ENCODE measurements around the gene VWCE. TPM values are rescaled to one million over a fixed set of nuclear protein-coding genes. Genes with fewer than 3 reads are reported as not detected.
"Not testable (repeated sequence)": the region's sequence is repeated elsewhere in the genome, so short reads cannot be mapped to it uniquely, and the experiment has no call there.

The VWCE gene
- total RNA-seq, 1 donor from 2014 or later = 5.1 TPM

DNA sequence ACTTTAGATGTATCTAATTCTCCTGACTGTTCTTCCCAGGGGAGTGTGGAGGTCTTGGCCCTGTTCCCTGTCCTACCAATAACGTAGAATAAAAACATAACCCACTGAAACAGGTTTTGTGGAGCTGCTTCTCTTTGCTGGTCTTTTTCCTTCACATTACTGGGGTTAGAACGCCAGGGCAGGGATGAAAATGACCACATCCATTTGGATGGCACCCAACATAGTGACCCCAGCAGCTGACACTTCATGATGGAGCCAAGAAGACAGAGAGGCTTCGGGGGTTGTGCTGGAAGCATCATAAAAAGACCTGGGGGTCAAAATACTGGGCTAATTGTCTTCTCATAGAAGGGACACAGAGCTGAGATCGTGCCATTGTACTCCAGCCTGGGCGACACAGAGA lies 63.5 kb downstream of the VWCE start:
- H4K20me1 ChIP-seq (ENCODE audit: low read depth); H3K4me3 ChIP-seq; H3K9me3 Mint-ChIP-seq; H3K27ac ChIP-seq; H3K27ac Mint-ChIP-seq; H3K27me3 Mint-ChIP-seq (ENCODE audit: insufficient read depth, low read depth); H3K79me2 ChIP-seq (ENCODE audit: low read depth); DNase-seq (ENCODE audit: low spot score); H3K27me3 ChIP-seq; H3K4me3 Mint-ChIP-seq; H3F3A ChIP-seq (ENCODE audit: low read depth); H3K4me2 ChIP-seq; H3K9ac ChIP-seq; H3K36me3 Mint-ChIP-seq; H3K36me3 ChIP-seq; H3K4me1 ChIP-seq; H3K9me3 ChIP-seq (ENCODE audit: low read depth); H2AFZ ChIP-seq (replicated peaks); H3K4me1 Mint-ChIP-seq: not testable (repeated sequence)

DNA sequence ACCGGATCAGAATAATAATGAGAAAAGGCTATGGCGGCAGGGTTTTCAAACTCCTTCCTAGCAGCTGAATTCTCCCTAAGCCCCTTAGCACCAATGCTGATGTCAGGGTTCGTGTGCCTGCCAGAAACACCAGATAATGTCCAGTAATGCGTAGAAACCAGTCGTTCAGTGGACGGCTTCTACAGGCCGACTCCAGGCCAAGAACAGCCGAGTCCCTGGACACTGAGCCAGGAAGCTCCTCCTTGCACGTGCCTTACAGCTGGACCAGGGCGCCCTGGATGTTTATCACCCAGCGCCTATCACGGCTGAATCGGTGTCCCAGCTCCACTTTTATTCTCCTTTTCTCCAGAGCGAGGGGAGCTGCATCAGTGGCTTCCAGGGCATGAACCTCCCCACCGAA lies 64.1 kb downstream of the VWCE start:
- not testable (repeated sequence) for H3K27ac ChIP-seq; H3K4me1 ChIP-seq; H3K4me1 Mint-ChIP-seq; H3K79me2 ChIP-seq (ENCODE audit: low read depth); H3K9me3 ChIP-seq (ENCODE audit: low read depth); H3K27ac Mint-ChIP-seq; H3K27me3 ChIP-seq; H3K27me3 Mint-ChIP-seq (ENCODE audit: insufficient read depth, low read depth); H3K4me3 ChIP-seq; H3K4me3 Mint-ChIP-seq; H3K4me2 ChIP-seq; H2AFZ ChIP-seq (replicated peaks); H3K9ac ChIP-seq; DNase-seq (ENCODE audit: low spot score); H4K20me1 ChIP-seq (ENCODE audit: low read depth); H3K36me3 Mint-ChIP-seq; H3F3A ChIP-seq (ENCODE audit: low read depth); H3K36me3 ChIP-seq; H3K9me3 Mint-ChIP-seq

DNA sequence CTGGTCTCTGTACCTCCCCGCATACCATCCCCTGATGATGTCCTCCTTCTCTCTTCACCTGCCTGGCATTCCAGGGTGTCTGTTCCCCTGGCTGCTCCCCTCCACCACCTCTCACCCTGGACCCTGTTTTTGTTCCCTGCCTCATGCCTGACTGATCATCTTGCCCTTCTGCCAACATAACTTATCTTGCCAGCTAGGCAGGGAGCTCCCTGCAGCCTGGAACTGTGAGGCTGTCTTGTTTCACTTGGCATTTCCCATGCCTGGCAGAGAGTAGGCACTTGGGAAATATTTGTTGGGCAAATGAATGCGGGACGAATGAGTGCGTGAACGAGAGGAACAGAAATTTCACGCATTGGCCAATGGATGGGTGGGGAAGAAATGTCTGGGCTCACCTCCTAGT lies 65.7 kb downstream of the VWCE start:
- not testable (repeated sequence) for H3K27me3 Mint-ChIP-seq (ENCODE audit: insufficient read depth, low read depth); H3K4me3 Mint-ChIP-seq; H3K79me2 ChIP-seq (ENCODE audit: low read depth); H3K27ac ChIP-seq; H2AFZ ChIP-seq (replicated peaks); H3K4me1 ChIP-seq; H3K9me3 ChIP-seq (ENCODE audit: low read depth); DNase-seq (ENCODE audit: low spot score); H3K4me2 ChIP-seq; H3K4me3 ChIP-seq; H3K9me3 Mint-ChIP-seq; H3K9ac ChIP-seq; H4K20me1 ChIP-seq (ENCODE audit: low read depth); H3K27ac Mint-ChIP-seq; H3F3A ChIP-seq (ENCODE audit: low read depth); H3K36me3 ChIP-seq; H3K27me3 ChIP-seq; H3K36me3 Mint-ChIP-seq; H3K4me1 Mint-ChIP-seq

DNA sequence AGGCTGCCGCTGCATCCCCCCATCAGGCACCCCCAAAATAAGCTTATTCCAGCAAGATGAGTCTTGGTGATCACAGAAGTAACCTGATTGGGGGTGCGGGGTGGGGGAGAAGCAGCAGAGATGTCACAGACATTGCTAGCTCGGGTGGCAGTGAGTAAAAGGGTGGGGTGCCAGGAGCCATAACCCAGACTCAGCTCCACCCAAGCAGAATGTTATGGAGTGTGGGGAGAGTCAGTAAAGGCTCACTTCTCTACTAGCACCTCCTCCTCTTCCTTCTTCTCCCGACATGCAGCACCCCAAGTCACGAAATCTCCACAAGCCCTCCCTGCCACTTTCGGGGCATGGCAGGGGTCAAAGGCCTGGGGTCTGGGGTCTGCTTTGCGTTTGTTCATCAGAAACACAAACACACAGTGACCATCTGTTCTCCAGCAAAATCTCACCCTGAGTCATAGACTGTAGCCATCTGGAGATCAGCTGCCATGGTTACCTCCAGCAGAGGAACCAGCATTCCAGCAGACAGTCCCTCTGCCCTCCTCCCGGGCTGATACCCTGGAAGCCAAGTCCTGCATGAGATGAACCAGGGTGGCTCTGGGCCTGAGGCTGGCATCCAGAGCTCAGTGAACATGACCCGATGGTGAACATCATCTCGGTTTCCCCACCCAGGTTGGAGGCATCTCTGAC lies 68.5 kb downstream of the VWCE start:
- not testable (repeated sequence) for H3K4me2 ChIP-seq; H3K79me2 ChIP-seq (ENCODE audit: low read depth); H3F3A ChIP-seq (ENCODE audit: low read depth); H2AFZ ChIP-seq (replicated peaks); H3K36me3 Mint-ChIP-seq; H3K27me3 ChIP-seq; H3K4me3 Mint-ChIP-seq; H3K27ac Mint-ChIP-seq; H3K9me3 ChIP-seq (ENCODE audit: low read depth); H3K4me3 ChIP-seq; H3K36me3 ChIP-seq; H3K9me3 Mint-ChIP-seq; H4K20me1 ChIP-seq (ENCODE audit: low read depth); H3K4me1 ChIP-seq; H3K27me3 Mint-ChIP-seq (ENCODE audit: insufficient read depth, low read depth); H3K9ac ChIP-seq; DNase-seq (ENCODE audit: low spot score); H3K27ac ChIP-seq; H3K4me1 Mint-ChIP-seq

DNA sequence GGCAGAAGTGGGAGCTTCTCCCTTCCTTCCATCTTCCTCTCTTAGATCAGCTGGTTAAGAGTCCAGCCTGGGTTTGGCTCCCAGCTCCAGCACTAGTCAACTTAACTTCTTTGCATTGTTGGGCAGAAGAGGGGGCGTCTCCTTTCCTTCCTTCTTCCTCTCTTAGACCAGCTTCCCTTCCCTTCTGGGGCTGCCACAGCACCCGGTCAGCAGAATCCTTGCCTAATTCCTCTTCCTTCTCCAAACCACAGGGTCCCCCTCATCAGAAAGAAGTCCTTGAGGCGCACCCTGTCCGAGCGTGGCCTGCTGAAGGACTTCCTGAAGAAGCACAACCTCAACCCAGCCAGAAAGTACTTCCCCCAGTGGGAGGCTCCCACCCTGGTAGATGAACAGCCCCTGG lies 72.4 kb downstream of the VWCE start:
- H3K79me2 ChIP-seq (ENCODE audit: low read depth); H3K27ac ChIP-seq; H3K4me3 ChIP-seq; H3K4me2 ChIP-seq; H3K4me1 Mint-ChIP-seq; H3K4me3 Mint-ChIP-seq; H3K9me3 ChIP-seq (ENCODE audit: low read depth); H3F3A ChIP-seq (ENCODE audit: low read depth); H3K4me1 ChIP-seq; H3K27ac Mint-ChIP-seq; H3K27me3 ChIP-seq; H3K36me3 Mint-ChIP-seq; H3K9ac ChIP-seq; H2AFZ ChIP-seq (replicated peaks); H3K36me3 ChIP-seq; DNase-seq (ENCODE audit: low spot score); H3K9me3 Mint-ChIP-seq; H3K27me3 Mint-ChIP-seq (ENCODE audit: insufficient read depth, low read depth); H4K20me1 ChIP-seq (ENCODE audit: low read depth): not testable (repeated sequence)

DNA sequence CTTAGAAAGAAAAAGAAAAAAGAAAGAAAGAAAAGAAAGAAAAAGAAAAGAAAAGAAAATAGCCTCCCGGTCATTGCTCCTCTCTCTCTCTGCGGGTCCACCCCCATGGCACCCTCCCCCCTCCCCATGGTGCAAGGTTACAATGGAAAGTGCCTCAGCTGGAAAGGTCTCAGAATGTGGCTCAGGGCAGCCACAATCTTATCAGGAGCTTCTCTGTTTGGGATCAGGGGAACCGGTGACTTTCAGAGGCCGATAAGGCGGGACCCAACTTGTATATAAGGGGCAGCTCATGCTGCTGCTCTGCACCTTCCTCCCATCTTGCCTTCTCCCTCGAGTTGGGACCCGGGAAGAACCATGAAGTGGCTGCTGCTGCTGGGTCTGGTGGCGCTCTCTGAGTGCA lies 73.1 kb downstream of the VWCE start, which contains the start of gene PGA4:
Gene PGA4, plus strand, starts transcription at position 301 of the 400 bp plus-strand sequence. Its CDS starts 54 bp downstream, at position 355.
- not testable (repeated sequence) for H3K4me1 ChIP-seq; H3K4me3 ChIP-seq; H3K9me3 ChIP-seq (ENCODE audit: low read depth); H3K4me3 Mint-ChIP-seq; H3K27me3 ChIP-seq; H2AFZ ChIP-seq (replicated peaks); H3K36me3 Mint-ChIP-seq; H3F3A ChIP-seq (ENCODE audit: low read depth); H3K79me2 ChIP-seq (ENCODE audit: low read depth); H3K27me3 Mint-ChIP-seq (ENCODE audit: insufficient read depth, low read depth); DNase-seq (ENCODE audit: low spot score); H3K9me3 Mint-ChIP-seq; H3K4me1 Mint-ChIP-seq; H3K4me2 ChIP-seq; H3K27ac Mint-ChIP-seq; H3K27ac ChIP-seq; H4K20me1 ChIP-seq (ENCODE audit: low read depth); H3K9ac ChIP-seq; H3K36me3 ChIP-seq

DNA sequence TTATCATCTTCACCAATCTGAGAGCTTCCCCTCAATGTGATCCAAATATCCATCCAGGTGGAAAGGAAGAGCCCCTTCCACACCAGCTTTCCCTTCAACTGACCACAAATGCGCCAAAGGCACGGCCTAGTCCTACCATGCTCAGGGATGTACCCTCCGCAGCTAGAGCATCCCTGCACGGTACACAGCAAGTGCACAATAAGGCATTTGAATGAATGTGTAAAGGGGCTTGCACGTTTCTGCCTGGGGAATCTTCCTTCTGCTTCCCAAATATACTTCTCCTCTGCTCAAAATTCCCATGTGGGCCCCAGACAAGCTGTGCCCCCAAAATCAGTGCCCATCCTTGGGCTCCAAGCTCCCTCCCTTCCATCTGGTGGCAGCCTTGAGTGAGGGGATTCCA lies 76.1 kb downstream of the VWCE start:
- H3K27ac Mint-ChIP-seq; H3K4me3 Mint-ChIP-seq; H3K9me3 ChIP-seq (ENCODE audit: low read depth): not testable (repeated sequence)

DNA sequence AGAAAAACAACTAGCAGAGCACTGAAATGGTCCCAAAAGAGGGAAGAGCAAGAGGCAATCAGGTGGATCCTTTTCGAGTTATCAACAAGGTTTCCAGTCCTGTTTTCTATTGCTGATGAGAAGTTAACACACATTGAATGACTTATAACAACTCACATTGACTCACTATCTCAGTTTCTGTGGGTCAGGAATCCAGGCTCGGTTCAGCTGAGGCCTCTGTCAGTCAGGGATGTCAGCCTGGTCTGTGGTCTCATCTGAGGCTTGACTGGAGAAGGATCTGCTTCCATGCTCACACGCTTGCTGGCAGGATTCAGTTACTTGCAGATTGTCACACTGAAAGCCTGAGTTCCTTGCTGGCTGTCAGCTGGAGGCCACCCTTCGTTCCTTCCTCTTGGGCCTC lies 76.8 kb downstream of the VWCE start:
- H3K4me3 Mint-ChIP-seq; H3K79me2 ChIP-seq (ENCODE audit: low read depth); H3K27me3 Mint-ChIP-seq (ENCODE audit: insufficient read depth, low read depth); DNase-seq (ENCODE audit: low spot score); H3K4me2 ChIP-seq; H3K27ac Mint-ChIP-seq; H3K4me1 ChIP-seq; H3K9me3 Mint-ChIP-seq; H3K4me1 Mint-ChIP-seq; H3K4me3 ChIP-seq; H4K20me1 ChIP-seq (ENCODE audit: low read depth); H3K9ac ChIP-seq; H3F3A ChIP-seq (ENCODE audit: low read depth); H3K36me3 ChIP-seq; H3K27ac ChIP-seq; H3K27me3 ChIP-seq; H3K9me3 ChIP-seq (ENCODE audit: low read depth); H2AFZ ChIP-seq (replicated peaks); H3K36me3 Mint-ChIP-seq: not testable (repeated sequence)

More for the DNA sequence above, 76.1 kb downstream of the VWCE start:
- H3K27ac ChIP-seq; H3K4me1 Mint-ChIP-seq; DNase-seq (ENCODE audit: low spot score); H3K4me1 ChIP-seq; H3K36me3 Mint-ChIP-seq; H3K4me2 ChIP-seq; H3K9ac ChIP-seq; H3K27me3 ChIP-seq; H3K79me2 ChIP-seq (ENCODE audit: low read depth); H3K27me3 Mint-ChIP-seq (ENCODE audit: insufficient read depth, low read depth); H2AFZ ChIP-seq (replicated peaks); H3K36me3 ChIP-seq; H3K9me3 Mint-ChIP-seq; H3F3A ChIP-seq (ENCODE audit: low read depth); H4K20me1 ChIP-seq (ENCODE audit: low read depth); H3K4me3 ChIP-seq: not testable (repeated sequence)
